GM23248 (cell line): ENCODE measurements around the gene MYO16. TPM values are rescaled to one million over a fixed set of nuclear protein-coding genes. Genes with fewer than 3 reads are reported as not detected.

Experiments
- DNase-seq: peaks from one replicate; pipeline ENCODE4 v3.0.0-alpha.2; 2015
- H2AFZ ChIP-seq: fragments of 200-600 bp; sonication (generic); 2 replicates; pipeline ENCODE4 v1.6.1; 2016; ENCODE audit warnings: antibody characterized with exemption
- H3F3A ChIP-seq: fragments of 200-600 bp; sonication (generic); 2 replicates; pipeline ENCODE4 v1.6.1; 2016; ENCODE audit warnings: mild to moderate bottlenecking, antibody characterized with exemption, mixed run types; ENCODE audit not compliant: insufficient read depth
- H3K27ac ChIP-seq: fragments of 200-600 bp; sonication (generic); 2 replicates; pipeline ENCODE4 v1.5.1; 2016; ENCODE audit warnings: mild to moderate bottlenecking
- H3K27me3 ChIP-seq: fragments of 200-600 bp; sonication (generic); replicated peaks from 2 replicates; pipeline ENCODE4 v1.6.1; 2016; ENCODE audit warnings: mild to moderate bottlenecking; ENCODE audit not compliant: insufficient read depth
- H3K36me3 ChIP-seq: fragments of 200-600 bp; sonication (generic); 2 replicates; pipeline ENCODE4 v1.6.1; 2016; ENCODE audit warnings: low read depth, mild to moderate bottlenecking
- H3K4me1 ChIP-seq: fragments of 200-600 bp; sonication (generic); 2 replicates; pipeline ENCODE4 v1.6.1; 2016; ENCODE audit warnings: mild to moderate bottlenecking; ENCODE audit not compliant: insufficient read depth
- H3K4me2 ChIP-seq: fragments of 200-600 bp; sonication (generic); one replicate; pipeline ENCODE4 v1.6.1; 2016; ENCODE audit warnings: mild to moderate bottlenecking; ENCODE audit not compliant: unreplicated experiment
- H3K4me3 ChIP-seq: fragments of 200-600 bp; sonication (generic); 2 replicates; pipeline ENCODE4 v1.5.1; 2016; ENCODE audit warnings: mild to moderate bottlenecking
- H3K79me2 ChIP-seq: fragments of 200-600 bp; sonication (generic); 2 replicates; pipeline ENCODE4 v1.6.1; 2016; ENCODE audit warnings: mild to moderate bottlenecking; ENCODE audit not compliant: insufficient read depth
- H3K9ac ChIP-seq: fragments of 200-600 bp; sonication (generic); 2 replicates; pipeline ENCODE4 v1.6.1; 2016; ENCODE audit warnings: mild to moderate bottlenecking
- H3K9me2 ChIP-seq: fragments of 200-600 bp; sonication (generic); 2 replicates; pipeline ENCODE4 v1.6.1; 2016; ENCODE audit warnings: mixed run types, mild to moderate bottlenecking, moderate library complexity; ENCODE audit not compliant: insufficient read depth
- H3K9me3 ChIP-seq: fragments of 200-600 bp; sonication (generic); one replicate; pipeline ENCODE4 v1.6.1; 2017; ENCODE audit warnings: low read depth
- H4K20me1 ChIP-seq: fragments of 200-600 bp; sonication (generic); 2 replicates; pipeline ENCODE4 v1.6.0; 2016; ENCODE audit not compliant: insufficient read depth
- EZH2 ChIP-seq: fragments of 200-600 bp; sonication (generic); IDR thresholded peaks from 2 replicates; pipeline ENCODE4 v1.6.1; 2018; ENCODE audit warnings: antibody characterized with exemption, mild to moderate bottlenecking; ENCODE audit not compliant: insufficient read depth, poor library complexity, severe bottlenecking
- EZH2phosphoT487 ChIP-seq: fragments of 200-600 bp; sonication (generic); IDR thresholded peaks from 2 replicates; pipeline ENCODE4 v1.6.1; 2018; ENCODE audit warnings: antibody characterized with exemption, moderate library complexity, mild to moderate bottlenecking, low read depth; ENCODE audit not compliant: insufficient read depth
- WGBS, 2 experiments: methylation state at CpG; one replicate each; pipeline ENCODE4 v1.1.6; 2015 to 2017; ENCODE audit warnings: low lambda C conversion rate in 2 of 2, low coverage in 1 of 2; ENCODE audit errors: missing lambda C conversion rate in 2 of 2; 5-methylcytosine and 5-hydroxymethylcytosine counted together
- in situ Hi-C: fragments of 300-500 bp; cut with MboI; formaldehyde crosslinking; loops from 2 replicates; pipeline ENCODE4 v1.15.0; 2020
- polyA plus RNA-seq: library from polyadenylated mRNA; unstranded; fragments of >200 nt; fragmentation: Nextera tagmentation; extraction: Ambion mirVana; gene quantifications from 2 replicates; pipeline ENCODE4 v1.2.1, GENCODE V29; 2016
- total RNA-seq: library from RNA; depleted of rRNA; stranded (reverse); fragments of >200 nt; shearing (Covaris generic); gene quantifications from 2 replicates; pipeline ENCODE4 v1.2.3, GENCODE V29; 2014

Gene MYO16
- total and polyA plus RNA-seq, 2 experiments from 2014 or later = not detected

DNA sequence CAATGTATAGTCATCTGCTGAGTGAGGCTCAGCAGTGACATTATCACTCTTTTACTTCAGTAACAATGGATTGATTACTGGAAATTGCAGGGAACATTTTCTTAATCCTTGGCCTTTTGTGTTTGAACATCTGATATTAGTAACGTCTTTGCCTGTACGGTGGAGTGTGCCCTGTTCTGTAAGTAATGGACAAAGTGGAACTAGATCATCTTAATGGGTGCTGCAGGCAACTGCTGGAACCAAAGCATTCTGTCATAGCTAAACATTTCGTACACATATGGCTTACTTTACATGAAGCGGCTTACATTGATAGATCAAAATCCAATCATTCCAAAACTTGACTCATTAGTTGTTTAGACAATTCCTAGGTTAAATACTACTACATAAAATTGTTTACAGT is 114.1 kb downstream of the MYO16 start:
- Histone ChIP-seq H4K20me1 (no peaks in the 10 kb centered on the region), H3F3A (no peaks in the 10 kb centered on the region), H3K9me2 (no peaks in the 10 kb centered on the region), H3K9ac (no peak overlapping the region), H3K27ac (no peak overlapping the region), H3K79me2 (no peaks in the 10 kb centered on the region), H2AFZ (no peak overlapping the region), H3K27me3 (no peaks in the 10 kb centered on the region), H3K4me2 (no peak overlapping the region), H3K4me1 (no peaks in the 10 kb centered on the region), H3K4me3 (no peak overlapping the region), H3K36me3 (no peaks in the 10 kb centered on the region), H3K9me3 (peaks cover 6% of the 10 kb centered on the region)
- 27 to 29% methylated on average over 4 of the region's 4 CpGs for WGBS, 2 experiments
- in situ Hi-C loops = no loop called here
- TF ChIP-seq EZH2phosphoT487 (no peak), EZH2 (no peak)
- DNase-seq = no peak

DNA sequence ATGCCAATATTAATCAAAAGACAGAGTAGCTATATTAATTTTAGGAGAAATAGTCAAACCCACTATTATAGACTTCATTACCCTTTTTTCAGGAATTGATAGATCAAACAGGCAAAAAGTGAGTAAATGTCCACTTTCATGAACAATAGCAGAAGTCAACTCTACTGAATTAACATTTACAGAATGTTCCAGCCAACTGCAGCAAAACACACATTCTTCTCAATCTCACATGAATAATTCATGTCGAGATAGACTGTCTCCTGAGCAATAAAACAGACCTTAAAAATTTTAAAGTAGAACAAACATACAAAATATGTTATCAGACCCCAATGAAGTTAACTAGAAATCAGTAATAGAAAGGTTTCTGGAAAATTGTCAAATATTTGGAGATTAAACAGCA is 118.4 kb downstream of the MYO16 start:
- Histone ChIP-seq H3K9ac (no peak overlapping the region), H3K79me2 (no peaks in the 10 kb centered on the region), H3K27me3 (no peaks in the 10 kb centered on the region), H3K4me3 (no peak overlapping the region), H3K9me3 (peaks cover 6% of the 10 kb centered on the region), H2AFZ (no peak overlapping the region), H3K27ac (no peak overlapping the region), H3K4me2 (no peak overlapping the region), H4K20me1 (no peaks in the 10 kb centered on the region), H3K36me3 (no peaks in the 10 kb centered on the region), H3K4me1 (no peaks in the 10 kb centered on the region), H3K9me2 (no peaks in the 10 kb centered on the region), H3F3A (no peaks in the 10 kb centered on the region)
- DNase-seq = no peak
- in situ Hi-C loops = no loop called here
- 5 to 7% methylated on average over 1 of the region's 1 CpG for WGBS, 2 experiments
- TF ChIP-seq EZH2 (no peak), EZH2phosphoT487 (no peak)

DNA sequence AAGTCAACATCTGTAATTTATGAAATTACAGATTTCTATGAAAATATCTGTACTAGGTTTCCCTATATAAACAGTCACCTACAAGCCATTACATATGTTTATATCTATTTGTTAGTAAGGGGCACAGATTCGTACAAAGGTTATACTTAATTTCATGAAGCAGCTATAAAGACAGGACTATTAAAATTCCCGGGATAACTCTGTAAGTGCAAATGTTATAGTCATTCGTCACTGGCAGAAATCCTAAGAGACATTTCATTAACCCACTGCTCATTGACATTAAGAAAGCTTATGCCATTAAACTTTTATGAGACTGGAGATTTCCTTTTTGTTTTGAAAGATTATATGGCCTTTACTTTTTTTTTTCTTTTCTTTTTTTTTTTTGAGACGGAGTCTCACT is 122.9 kb downstream of the MYO16 start:
- no peaks in the 10 kb centered on the region for H3K79me2 ChIP-seq
- H3K9me2 ChIP-seq = no peaks in the 10 kb centered on the region
- no peaks in the 10 kb centered on the region for H3K27me3 ChIP-seq
- H4K20me1 ChIP-seq = no peaks in the 10 kb centered on the region
- TF ChIP-seq EZH2phosphoT487 (no peak), EZH2 (no peak)
- no peak overlapping the region for H3K4me3 ChIP-seq
- no peaks in the 10 kb centered on the region for H3F3A ChIP-seq
- no peak overlapping the region for H3K27ac ChIP-seq
- WGBS, 2 experiments = 2 to 6% methylated on average over 4 of the region's 4 CpGs
- no peak overlapping the region for H3K4me2 ChIP-seq
- H3K4me1 ChIP-seq = no peaks in the 10 kb centered on the region
- no peaks in the 10 kb centered on the region for H3K36me3 ChIP-seq
- no peak overlapping the region for H2AFZ ChIP-seq
- H3K9ac ChIP-seq = no peak overlapping the region
- peaks cover 3% of the 10 kb centered on the region for H3K9me3 ChIP-seq
- in situ Hi-C loops = no loop called here
- DNase-seq = no peak

DNA sequence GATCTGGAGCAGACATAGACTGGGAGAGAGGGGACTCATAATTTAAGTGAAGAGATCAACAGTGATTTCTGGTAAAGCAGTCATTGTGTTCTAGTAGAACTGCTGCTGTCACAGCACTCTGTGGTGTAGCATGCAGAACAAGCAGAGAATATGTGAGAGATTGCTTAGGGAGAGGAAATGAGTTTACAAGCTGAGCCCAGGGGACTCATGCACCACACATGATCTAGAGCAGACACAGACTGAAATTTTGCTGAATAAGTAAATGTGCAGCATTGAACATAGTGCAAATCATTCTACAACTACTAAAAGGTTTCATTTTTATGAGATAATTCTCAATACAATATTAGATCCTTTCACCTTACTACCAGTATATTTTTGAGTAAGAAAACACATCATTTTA is 125.7 kb downstream of the MYO16 start:
- in situ Hi-C loops = no loop called here
- Histone ChIP-seq H3F3A (no peaks in the 10 kb centered on the region), H3K9me2 (no peaks in the 10 kb centered on the region), H3K4me2 (no peak overlapping the region), H3K36me3 (no peaks in the 10 kb centered on the region), H3K9me3 (no peaks in the 10 kb centered on the region), H3K27me3 (no peaks in the 10 kb centered on the region), H3K9ac (no peak overlapping the region), H2AFZ (no peak overlapping the region), H3K4me1 (no peaks in the 10 kb centered on the region), H3K27ac (no peak overlapping the region), H3K4me3 (no peak overlapping the region), H4K20me1 (no peaks in the 10 kb centered on the region), H3K79me2 (no peaks in the 10 kb centered on the region)
- no peak for DNase-seq
- TF ChIP-seq EZH2phosphoT487 = no peak
- TF ChIP-seq EZH2 = no peak

DNA sequence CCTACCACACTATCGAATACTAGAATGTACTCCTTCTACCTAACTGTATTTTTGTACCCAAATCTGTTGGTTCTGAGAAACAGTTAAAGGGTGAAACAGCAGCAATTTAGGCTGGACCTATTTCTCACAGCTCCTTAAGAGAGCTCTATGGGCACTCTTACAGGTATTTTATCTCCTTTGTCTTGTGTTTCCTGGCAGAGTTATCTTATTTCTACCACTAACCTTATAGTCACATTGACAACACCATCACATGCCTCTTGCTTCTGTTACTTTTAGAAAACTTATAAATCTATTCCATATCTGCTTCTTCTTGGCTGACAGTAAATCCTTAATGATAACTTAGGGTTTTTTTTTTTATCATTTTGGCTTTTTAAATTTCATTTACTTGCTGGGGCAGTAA is 130.7 kb downstream of the MYO16 start:
- H4K20me1 ChIP-seq = no peaks in the 10 kb centered on the region
- H3K9me2 ChIP-seq = no peaks in the 10 kb centered on the region
- 30 to 71% methylated on average over 1 of the region's 1 CpG for WGBS, 2 experiments
- H3K36me3 ChIP-seq = no peaks in the 10 kb centered on the region
- H3K27me3 ChIP-seq = no peaks in the 10 kb centered on the region
- no peaks in the 10 kb centered on the region for H3F3A ChIP-seq
- no peak overlapping the region for H3K27ac ChIP-seq
- no peak overlapping the region for H3K4me2 ChIP-seq
- H3K4me3 ChIP-seq = no peak overlapping the region
- in situ Hi-C loops = no loop called here
- no peak overlapping the region for H3K9ac ChIP-seq
- DNase-seq = no peak
- TF ChIP-seq EZH2phosphoT487 (no peak), EZH2 (no peak)
- H3K79me2 ChIP-seq = no peaks in the 10 kb centered on the region
- no peaks in the 10 kb centered on the region for H3K4me1 ChIP-seq
- no peak overlapping the region for H2AFZ ChIP-seq
- no peaks in the 10 kb centered on the region for H3K9me3 ChIP-seq
